ENCODE results near the gene NUP50. TPM values are rescaled to one million over a fixed set of nuclear protein-coding genes. Genes with fewer than 3 reads are reported as not detected.

Gene NUP50
- total and polyA plus RNA-seq, 4 donors: 15.2 to 80.1 (median 46.9) TPM

GRCh38 chr22:45192701-45193187 is 29.0 kb downstream of the NUP50 start:
- Histone ChIP-seq H3K36me3 (ENCODE audit: control insufficient read depth in 4 of 4, insufficient read depth in 4 of 4, low read length in 4 of 4) (peaks cover 0 to 29% (median 1%) of the 10 kb centered on the region in 4 donors), H3K9ac (ENCODE audit: insufficient read depth in 1 of 2, low read length in 2 of 2) (no peak overlapping the region), H3K4me1 (ENCODE audit: control insufficient read depth in 5 of 5, insufficient read depth in 5 of 5, low read length in 5 of 5) (peaks cover 0 to 12% (median 3%) of the 10 kb centered on the region in 5 donors), H3K27me3 (ENCODE audit: control insufficient read depth in 3 of 3, insufficient read depth in 3 of 3, low read length in 2 of 3) (no peaks in the 10 kb centered on the region), H3K4me3 (no peak overlapping the region), H3K9me3 (ENCODE audit: control insufficient read depth in 4 of 4, insufficient read depth in 3 of 4, low read length in 3 of 4) (peaks cover 0 to 5% (median 0%) of the 10 kb centered on the region in 4 donors), H3K27ac (ENCODE audit: low read depth in 1 of 2, low read length in 1 of 2) (no peak overlapping the region)
- TF ChIP-seq, protein P1, sequence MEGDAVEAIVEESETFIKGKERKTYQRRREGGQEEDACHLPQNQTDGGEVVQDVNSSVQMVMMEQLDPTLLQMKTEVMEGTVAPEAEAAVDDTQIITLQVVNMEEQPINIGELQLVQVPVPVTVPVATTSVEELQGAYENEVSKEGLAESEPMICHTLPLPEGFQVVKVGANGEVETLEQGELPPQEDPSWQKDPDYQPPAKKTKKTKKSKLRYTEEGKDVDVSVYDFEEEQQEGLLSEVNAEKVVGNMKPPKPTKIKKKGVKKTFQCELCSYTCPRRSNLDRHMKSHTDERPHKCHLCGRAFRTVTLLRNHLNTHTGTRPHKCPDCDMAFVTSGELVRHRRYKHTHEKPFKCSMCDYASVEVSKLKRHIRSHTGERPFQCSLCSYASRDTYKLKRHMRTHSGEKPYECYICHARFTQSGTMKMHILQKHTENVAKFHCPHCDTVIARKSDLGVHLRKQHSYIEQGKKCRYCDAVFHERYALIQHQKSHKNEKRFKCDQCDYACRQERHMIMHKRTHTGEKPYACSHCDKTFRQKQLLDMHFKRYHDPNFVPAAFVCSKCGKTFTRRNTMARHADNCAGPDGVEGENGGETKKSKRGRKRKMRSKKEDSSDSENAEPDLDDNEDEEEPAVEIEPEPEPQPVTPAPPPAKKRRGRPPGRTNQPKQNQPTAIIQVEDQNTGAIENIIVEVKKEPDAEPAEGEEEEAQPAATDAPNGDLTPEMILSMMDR (IDR thresholded peaks at IDR 0.05; ENCODE audit: control extremely low read depth, extremely low read depth): no peak
- 59 to 72% methylated on average over 13 of the region's 13 CpGs for WGBS, 2 donors
- ATAC-seq (ENCODE audit: insufficient read depth, low FRiP score) (no peak), DNase-seq (no peak)

DNA sequence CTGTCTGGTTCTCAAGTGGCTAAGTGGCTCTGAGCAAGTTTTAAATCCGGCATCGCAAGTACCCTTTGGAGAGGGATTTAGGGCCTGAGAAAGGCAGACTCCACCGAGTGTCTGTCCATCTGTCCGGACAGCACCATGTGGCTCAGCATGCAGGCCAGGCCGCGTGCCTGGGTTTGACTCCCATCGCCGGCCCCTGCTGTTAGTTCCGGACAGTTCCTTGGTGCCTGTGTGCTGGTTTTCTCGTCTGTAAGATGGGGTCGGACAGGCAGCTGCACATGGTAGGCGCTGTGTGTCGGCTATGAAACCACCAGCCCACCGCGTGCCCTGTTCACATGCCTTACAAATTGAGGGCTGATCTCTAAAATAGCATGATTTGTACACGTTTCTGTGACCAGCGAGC is 31.0 kb downstream of the NUP50 start:
- no peak overlapping the region for H3K4me3 ChIP-seq
- peaks cover 0 to 11% (median 3%) of the 10 kb centered on the region in 5 donors for H3K4me1 ChIP-seq (ENCODE audit: control insufficient read depth in 5 of 5, insufficient read depth in 5 of 5, low read length in 5 of 5)
- no peaks in the 10 kb centered on the region for H3K27me3 ChIP-seq (ENCODE audit: control insufficient read depth in 3 of 3, insufficient read depth in 3 of 3, low read length in 2 of 3)
- no peak overlapping the region for H3K9ac ChIP-seq (ENCODE audit: insufficient read depth in 1 of 2, low read length in 2 of 2)
- no peak for DNase-seq
- peaks cover 0 to 42% (median 1%) of the 10 kb centered on the region in 4 donors for H3K36me3 ChIP-seq (ENCODE audit: control insufficient read depth in 4 of 4, insufficient read depth in 4 of 4, low read length in 4 of 4)
- H3K9me3 ChIP-seq (ENCODE audit: control insufficient read depth in 4 of 4, insufficient read depth in 3 of 4, low read length in 3 of 4): peaks cover 0 to 6% (median 0%) of the 10 kb centered on the region in 4 donors
- WGBS, 2 donors: 90 to 94% methylated on average over 17 of the region's 17 CpGs
- no peak overlapping the region for H3K27ac ChIP-seq (ENCODE audit: low read depth in 1 of 2, low read length in 1 of 2)
- no peak for ATAC-seq (ENCODE audit: insufficient read depth, low FRiP score)
- TF ChIP-seq, protein P1 (IDR thresholded peaks at IDR 0.05; ENCODE audit: control extremely low read depth, extremely low read depth): no peak

DNA sequence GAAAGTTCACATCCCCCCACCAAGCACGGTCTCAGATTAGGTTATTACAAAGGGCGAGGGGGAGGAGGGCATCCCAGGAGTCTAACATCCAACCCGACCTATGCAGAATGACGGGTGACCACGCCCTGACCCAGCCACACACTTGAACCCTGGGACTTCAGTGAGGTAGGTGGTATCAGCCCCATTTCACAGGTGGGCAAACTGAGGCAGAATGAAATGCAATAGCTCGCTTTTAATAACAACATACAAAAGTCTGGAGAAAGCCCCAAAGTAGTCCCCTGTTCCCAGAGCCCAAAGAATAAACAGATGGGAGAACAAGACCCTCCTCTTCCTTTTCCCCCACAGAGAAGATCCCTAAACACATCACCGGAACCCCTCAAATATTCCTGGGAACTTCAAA is 31.9 kb downstream of the NUP50 start:
- Histone ChIP-seq H3K27me3 (ENCODE audit: control insufficient read depth in 3 of 3, insufficient read depth in 3 of 3, low read length in 2 of 3) (no peaks in the 10 kb centered on the region), H3K4me1 (ENCODE audit: control insufficient read depth in 5 of 5, insufficient read depth in 5 of 5, low read length in 5 of 5) (peaks cover 0 to 3% (median under 1%) of the 10 kb centered on the region in 5 donors), H3K27ac (ENCODE audit: low read depth in 1 of 2, low read length in 1 of 2) (no peak overlapping the region), H3K4me3 (no peak overlapping the region), H3K9me3 (ENCODE audit: control insufficient read depth in 4 of 4, insufficient read depth in 3 of 4, low read length in 3 of 4) (peaks cover 0 to 6% (median 0%) of the 10 kb centered on the region in 4 donors), H3K9ac (ENCODE audit: insufficient read depth in 1 of 2, low read length in 2 of 2) (no peak overlapping the region), H3K36me3 (ENCODE audit: control insufficient read depth in 4 of 4, insufficient read depth in 4 of 4, low read length in 4 of 4) (peaks cover 0 to 51% (median 2%) of the 10 kb centered on the region in 4 donors)
- WGBS, 2 donors: 89 to 95% methylated on average over 7 of the region's 7 CpGs
- no peak for ATAC-seq (ENCODE audit: insufficient read depth, low FRiP score)
- DNase-seq: no peak
- TF ChIP-seq, protein P1 (IDR thresholded peaks at IDR 0.05; ENCODE audit: control extremely low read depth, extremely low read depth): no peak

GRCh38 chr22:45196308-45196707 is 32.6 kb downstream of the NUP50 start:
- 93 to 95% methylated on average over 16 of the region's 16 CpGs for WGBS, 2 donors
- Histone ChIP-seq H3K9ac (ENCODE audit: insufficient read depth in 1 of 2, low read length in 2 of 2) (no peak overlapping the region), H3K4me1 (ENCODE audit: control insufficient read depth in 5 of 5, insufficient read depth in 5 of 5, low read length in 5 of 5) (peaks cover 0 to 3% (median 0%) of the 10 kb centered on the region in 5 donors), H3K27ac (ENCODE audit: low read depth in 1 of 2, low read length in 1 of 2) (no peak overlapping the region), H3K36me3 (ENCODE audit: control insufficient read depth in 4 of 4, insufficient read depth in 4 of 4, low read length in 4 of 4) (peaks cover 0 to 54% (median 3%) of the 10 kb centered on the region in 4 donors), H3K4me3 (no peak overlapping the region), H3K9me3 (ENCODE audit: control insufficient read depth in 4 of 4, insufficient read depth in 3 of 4, low read length in 3 of 4) (peaks cover 0 to 6% (median 0%) of the 10 kb centered on the region in 4 donors), H3K27me3 (ENCODE audit: control insufficient read depth in 3 of 3, insufficient read depth in 3 of 3, low read length in 2 of 3) (no peaks in the 10 kb centered on the region)
- ATAC-seq (ENCODE audit: insufficient read depth, low FRiP score) (no peak), DNase-seq (no peak)
- TF ChIP-seq, protein P1 (IDR thresholded peaks at IDR 0.05; ENCODE audit: control extremely low read depth, extremely low read depth): no peak
